ENCODE results near the gene RTL5. TPM values are rescaled to one million over a fixed set of nuclear protein-coding genes. Genes with fewer than 3 reads are reported as not detected.

The RTL5 gene
- total RNA-seq, 1 experiment from 2014 or later, result 2.5 TPM

- ChIA-PET CTCF (no interaction called here), RAD21 (ENCODE audit: low non-redundant PET in 1 of 2, low total read pairs in 2 of 2, uncharacterized antibody in 2 of 2, unreplicated experiment in 2 of 2) (no interaction called here), POLR2A (no interaction called here)
- TF ChIP-seq CBX3 (IDR thresholded peaks at IDR 0.05; ENCODE audit: low read depth) (no peak), EZH2phosphoT487 (IDR thresholded peaks at IDR 0.05; ENCODE audit: borderline replicate concordance) (no peak), ZBTB33 (IDR thresholded peaks at IDR 0.05; ENCODE audit: extremely low read depth, insufficient replicate concordance, low read length) (no peak), SRF (IDR thresholded peaks at IDR 0.05; ENCODE audit: low read depth) (no peak), ZFX (IDR thresholded peaks at IDR 0.05) (no peak), YY1 (IDR thresholded peaks at IDR 0.05; ENCODE audit: extremely low read depth, insufficient replicate concordance, low read depth, low read length) (no peak), EGR1 (IDR thresholded peaks at IDR 0.05; ENCODE audit: low read depth) (no peak), ZNF274 (IDR thresholded peaks at IDR 0.05; ENCODE audit: low read depth, low read length) (no peak), POLR2AphosphoS5 (IDR thresholded peaks at IDR 0.05; ENCODE audit: low read depth, low read length) (no peak), RAD21 (IDR thresholded peaks at IDR 0.05; ENCODE audit: low read depth) (no peak), SIN3A (IDR thresholded peaks at IDR 0.05; ENCODE audit: low read depth) (no peak), ELF1 (IDR thresholded peaks at IDR 0.05; ENCODE audit: borderline replicate concordance, low read depth) (no peak), POLR2A (IDR thresholded peaks at IDR 0.05; ENCODE audit: borderline replicate concordance, extremely low read depth, insufficient read depth, insufficient read length) (no peak), REST (IDR thresholded peaks at IDR 0.05; ENCODE audit: low read depth) (no peak), MAX (IDR thresholded peaks at IDR 0.05) (no peak), SP1 (IDR thresholded peaks at IDR 0.05; ENCODE audit: low read depth) (no peak), JUND (IDR thresholded peaks at IDR 0.05) (no peak), CEBPB (IDR thresholded peaks at IDR 0.05; ENCODE audit: low read depth) (no peak)
- ATAC-seq, result no peak
- no peaks in the 10 kb centered on the region for H3K4me1 ChIP-seq (ENCODE audit: control insufficient read depth in 1 of 2, insufficient read depth in 2 of 2, low read length in 2 of 2)
- no peaks in the 10 kb centered on the region for H3K9me3 ChIP-seq (ENCODE audit: control insufficient read depth in 1 of 2, insufficient read depth in 1 of 2, low read depth in 1 of 2, low read length in 2 of 2)
- no peak overlapping the region for H2AFZ ChIP-seq (ENCODE audit: low read depth, low read length, poor library complexity, severe bottlenecking)
- H3K9ac ChIP-seq (ENCODE audit: low read length), result no peak overlapping the region
- no peaks in the 10 kb centered on the region for H3K9me2 ChIP-seq (ENCODE audit: insufficient read depth)
- H3K36me3 ChIP-seq (ENCODE audit: control insufficient read depth in 1 of 2, insufficient read depth in 2 of 2, low read length in 2 of 2), result no peaks in the 10 kb centered on the region
- no peaks in the 10 kb centered on the region for H3K79me2 ChIP-seq (ENCODE audit: insufficient read depth, low read length)
- no TSS peak for BruUV-seq (replicated peaks)
- H3K4me3 ChIP-seq (replicated peaks in 1 of 2; ENCODE audit: low read depth in 1 of 2, low read length in 2 of 2), result no peak overlapping the region
- intact Hi-C loops (cut with micrococcal nuclease), result no loop called here
- DNase-seq (ENCODE audit: low read depth, low spot score), result no peak
- H3K27me3 ChIP-seq (ENCODE audit: insufficient read depth, low read length), result no peaks in the 10 kb centered on the region
- H3K4me2 ChIP-seq (ENCODE audit: low read length), result no peak overlapping the region
- no peaks in the 10 kb centered on the region for H4K20me1 ChIP-seq (ENCODE audit: insufficient read depth)
- H3K27ac ChIP-seq (ENCODE audit: low read depth, low read length), result no peak overlapping the region
These were observed 18.3 kb downstream of the RTL5 start for GRCh38 chrX:72113461-72113860.

Measured in HCT116 (cell line).